SK-N-SH (cell line): ENCODE results near the gene RBM20. TPM values are rescaled to one million over a fixed set of nuclear protein-coding genes. Genes with fewer than 3 reads are reported as not detected.

ENCODE experiments used
- CTCF ChIA-PET: fragments of 300-600, 350-600 bp; formaldehyde crosslinking; extraction: SDS; loops from one replicate; lab custom pipeline; 2021; lab: Yijun Ruan, JAX
- POLR2A ChIA-PET: fragments of 350-600 bp; sonication (Branson Sonifier 250); formaldehyde crosslinking; extraction: SDS; loops from one replicate; lab custom pipeline; 2020; ENCODE audit warnings: antibody characterized with exemption, inconsistent platforms; lab: Yijun Ruan, JAX
- DNase-seq: peaks from one replicate; pipeline ENCODE4 v3.0.0; 2012
- H2AFZ ChIP-seq: fragments of 200-600 bp; sonication (generic); 2 replicates; pipeline ENCODE4 v1.8.1; 2016; ENCODE audit warnings: antibody characterized with exemption, mild to moderate bottlenecking, low read depth
- H3F3A ChIP-seq: fragments of 200-600 bp; sonication (generic); replicated peaks from 2 replicates; pipeline ENCODE3; 2016; ENCODE audit warnings: antibody characterized with exemption, mild to moderate bottlenecking; ENCODE audit not compliant: insufficient read depth
- H3K27ac ChIP-seq, 2 experiments: fragments of 200-500 bp in 1 of 2; fragments of 200-600 bp in 1 of 2; sonication (Bioruptor generic) in 1 of 2; sonication (generic), shearing (Covaris generic) in 1 of 2; 2 replicates each; pipeline versions ENCODE4 v1.5.1 to v1.6.1; 2014 to 2016; ENCODE audit warnings: low read depth in 2 of 2, inconsistent platforms in 1 of 2, low read length in 1 of 2, mild to moderate bottlenecking in 1 of 2, mixed read lengths in 1 of 2
- H3K27me3 ChIP-seq: fragments of 200-600 bp; sonication (generic), shearing (Covaris generic); 2 replicates; pipeline ENCODE4 v1.6.1; 2016; ENCODE audit warnings: mixed run types; ENCODE audit not compliant: insufficient read depth
- H3K36me3 ChIP-seq, 2 experiments: fragments of 200-500 bp in 1 of 2; fragments of 200-600 bp in 1 of 2; sonication (Bioruptor generic) in 1 of 2; sonication (generic) in 1 of 2; replicated peaks in 1 of 2; 2 replicates each; pipeline versions ENCODE3 to v1.5.1; 2014 to 2016; ENCODE audit warnings: low read length in 1 of 2, mild to moderate bottlenecking in 1 of 2; ENCODE audit not compliant: insufficient read depth in 2 of 2, control insufficient read depth in 1 of 2
- H3K4me1 ChIP-seq, 2 experiments: fragments of 200-500 bp in 1 of 2; fragments of 200-600 bp in 1 of 2; sonication (Bioruptor generic) in 1 of 2; sonication (generic), shearing (Covaris generic) in 1 of 2; 2 replicates each; pipeline versions ENCODE4 v1.5.1 to v1.6.1; 2014 to 2016; ENCODE audit warnings: low read depth in 1 of 2, low read length in 1 of 2, mixed run types in 1 of 2; ENCODE audit not compliant: insufficient read depth in 2 of 2, control insufficient read depth in 1 of 2
- H3K4me2 ChIP-seq: fragments of 200-600 bp; sonication (generic), shearing (Covaris generic); 2 replicates; pipeline ENCODE4 v1.6.1; 2017; ENCODE audit warnings: mixed run types
- H3K4me3 ChIP-seq, 2 experiments: fragments of 200-500 bp in 1 of 2; fragments of 200-600 bp in 1 of 2; sonication (Bioruptor generic) in 1 of 2; sonication (generic), shearing (Covaris generic) in 1 of 2; 2 replicates each; pipeline versions ENCODE4 v1.5.1 to v1.8.1; 2014 to 2016; ENCODE audit warnings: low read depth in 2 of 2, inconsistent platforms in 1 of 2, low read length in 1 of 2, mild to moderate bottlenecking in 1 of 2, mixed read lengths in 1 of 2, moderate library complexity in 1 of 2
- H3K79me2 ChIP-seq: fragments of 200-600 bp; sonication (generic); 2 replicates; pipeline ENCODE4 v1.8.1; 2017; ENCODE audit warnings: mild to moderate bottlenecking; ENCODE audit not compliant: insufficient read depth
- H3K9ac ChIP-seq: fragments of 200-600 bp; sonication (generic); 2 replicates; pipeline ENCODE4 v1.6.1; 2017; ENCODE audit warnings: mixed run types
- H3K9me2 ChIP-seq: fragments of 200-600 bp; sonication (generic); 2 replicates; pipeline ENCODE4 v1.6.1; 2017; ENCODE audit warnings: mixed run types
- H3K9me3 ChIP-seq: fragments of 200-600 bp; sonication (generic); 2 replicates; pipeline ENCODE4 v1.6.1; 2017; ENCODE audit warnings: mixed run types, mild to moderate bottlenecking, moderate library complexity
- H4K20me1 ChIP-seq: fragments of 200-600 bp; sonication (generic); 2 replicates; pipeline ENCODE4 v1.6.1; 2017; ENCODE audit warnings: mild to moderate bottlenecking, mixed run types; ENCODE audit not compliant: insufficient read depth
- GATA2 ChIP-seq: sonication (generic); formaldehyde crosslinking; IDR thresholded peaks from 2 replicates; pipeline ENCODE4 v1.5.0; 2020; ENCODE audit warnings: mild to moderate bottlenecking, missing genetic modification reagents
- MEF2A ChIP-seq: IDR thresholded peaks from 2 replicates; pipeline ENCODE4 v1.4.0; 2012; ENCODE audit warnings: low read depth, borderline replicate concordance
- MXI1 ChIP-seq: IDR thresholded peaks from 2 replicates; pipeline ENCODE4 v1.6.1; 2012; ENCODE audit warnings: mild to moderate bottlenecking, low read depth, low read length, improper control_type of control experiment
- REST ChIP-seq: IDR thresholded peaks from 2 replicates; pipeline ENCODE4 v1.6.1; 2012; ENCODE audit warnings: mild to moderate bottlenecking, low read depth, low read length, moderate library complexity
- ZBTB33 ChIP-seq: IDR thresholded peaks from 2 replicates; pipeline ENCODE4 v1.4.0; 2012; ENCODE audit warnings: low read depth, borderline replicate concordance
- WGBS: methylation state at CpG from one replicate; pipeline ENCODE4 v1.1.6; 2017; ENCODE audit warnings: low lambda C conversion rate; 5-methylcytosine and 5-hydroxymethylcytosine counted together
- polyA plus RNA-seq, 3 experiments: library from polyadenylated mRNA; depleted of rRNA; stranded (reverse); fragments of >200 nt; gene quantifications; 2 replicates each; pipeline ENCODE4 v1.2.3, GENCODE V29; 2012
- TF ChIP-seq, protein P1 (sequence below): fragments of 150-350 bp; IDR thresholded peaks from 2 replicates; pipeline ENCODE4 v1.6.1; 2016; ENCODE audit warnings: mild to moderate bottlenecking, low read depth, low read length

The RBM20 gene
- polyA plus RNA-seq, 1 of the 3 experiments (the other 2 are of a cell fraction): 0.64 TPM

DNA sequence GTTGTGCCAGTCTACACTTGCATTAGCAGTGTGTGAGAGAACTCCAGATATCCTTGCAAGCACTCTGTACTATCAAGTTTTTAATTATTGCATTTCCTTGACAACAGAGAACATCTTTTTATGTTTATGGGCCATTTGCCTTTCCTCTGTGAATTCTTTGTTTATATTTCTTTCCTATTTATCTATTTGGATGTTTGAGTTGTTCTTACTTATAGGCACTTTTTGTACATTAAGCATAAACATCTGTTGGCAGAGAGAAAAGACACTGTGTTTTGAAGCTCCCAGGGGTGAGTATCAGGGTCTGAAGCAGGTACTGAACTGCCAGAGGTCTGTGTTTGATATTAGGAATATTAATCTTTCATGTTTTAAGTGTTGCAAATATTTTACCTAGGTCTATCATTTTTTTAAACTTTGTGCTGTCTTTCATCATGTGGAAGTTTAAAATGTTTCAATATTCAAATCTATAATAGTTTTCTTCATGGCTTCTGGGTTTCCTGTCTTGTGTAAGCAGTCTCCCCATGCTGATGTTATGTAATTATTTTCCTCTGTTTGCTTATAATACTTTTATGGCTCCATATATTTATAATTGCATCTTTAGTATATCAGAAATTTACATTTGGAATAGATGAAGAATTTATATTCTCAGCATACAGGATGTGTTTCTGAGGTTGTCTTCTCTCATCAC lies 209.9 kb downstream of the RBM20 start:
- ChIA-PET CTCF (interaction anchor here (0.6 kb wide), 1 partner anchor 957 kb away, joined by 3 read pairs; no protein-coding TSS in a partner anchor), POLR2A (no interaction called here)
- Histone ChIP-seq H3K27me3 (no peaks in the 10 kb centered on the region), H3K27ac (no peak overlapping the region; a peak in 1 of 4 replicates), H3F3A (no peaks in the 10 kb centered on the region), H3K9me2 (no peaks in the 10 kb centered on the region), H3K9me3 (no peaks in the 10 kb centered on the region), H3K79me2 (no peaks in the 10 kb centered on the region), H3K4me2 (no peak overlapping the region), H4K20me1 (no peaks in the 10 kb centered on the region), H3K36me3 (no peaks in the 10 kb centered on the region), H2AFZ (no peak overlapping the region)
- no peak for DNase-seq
- TF ChIP-seq MEF2A: no peak
- TF ChIP-seq ZBTB33: no peak
- no peak for TF ChIP-seq MXI1
- TF ChIP-seq, protein P1, sequence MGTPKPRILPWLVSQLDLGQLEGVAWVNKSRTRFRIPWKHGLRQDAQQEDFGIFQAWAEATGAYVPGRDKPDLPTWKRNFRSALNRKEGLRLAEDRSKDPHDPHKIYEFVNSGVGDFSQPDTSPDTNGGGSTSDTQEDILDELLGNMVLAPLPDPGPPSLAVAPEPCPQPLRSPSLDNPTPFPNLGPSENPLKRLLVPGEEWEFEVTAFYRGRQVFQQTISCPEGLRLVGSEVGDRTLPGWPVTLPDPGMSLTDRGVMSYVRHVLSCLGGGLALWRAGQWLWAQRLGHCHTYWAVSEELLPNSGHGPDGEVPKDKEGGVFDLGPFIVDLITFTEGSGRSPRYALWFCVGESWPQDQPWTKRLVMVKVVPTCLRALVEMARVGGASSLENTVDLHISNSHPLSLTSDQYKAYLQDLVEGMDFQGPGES: no peak
- TF ChIP-seq, all 33 proteins: peak for 0
- Histone ChIP-seq H3K4me1 (peaks cover 0 to 25% of the 10 kb centered on the region in 2 experiments; a peak in 2 of 4 replicates), H3K4me3 (no peak overlapping the region), H3K9ac (no peak overlapping the region)

DNA sequence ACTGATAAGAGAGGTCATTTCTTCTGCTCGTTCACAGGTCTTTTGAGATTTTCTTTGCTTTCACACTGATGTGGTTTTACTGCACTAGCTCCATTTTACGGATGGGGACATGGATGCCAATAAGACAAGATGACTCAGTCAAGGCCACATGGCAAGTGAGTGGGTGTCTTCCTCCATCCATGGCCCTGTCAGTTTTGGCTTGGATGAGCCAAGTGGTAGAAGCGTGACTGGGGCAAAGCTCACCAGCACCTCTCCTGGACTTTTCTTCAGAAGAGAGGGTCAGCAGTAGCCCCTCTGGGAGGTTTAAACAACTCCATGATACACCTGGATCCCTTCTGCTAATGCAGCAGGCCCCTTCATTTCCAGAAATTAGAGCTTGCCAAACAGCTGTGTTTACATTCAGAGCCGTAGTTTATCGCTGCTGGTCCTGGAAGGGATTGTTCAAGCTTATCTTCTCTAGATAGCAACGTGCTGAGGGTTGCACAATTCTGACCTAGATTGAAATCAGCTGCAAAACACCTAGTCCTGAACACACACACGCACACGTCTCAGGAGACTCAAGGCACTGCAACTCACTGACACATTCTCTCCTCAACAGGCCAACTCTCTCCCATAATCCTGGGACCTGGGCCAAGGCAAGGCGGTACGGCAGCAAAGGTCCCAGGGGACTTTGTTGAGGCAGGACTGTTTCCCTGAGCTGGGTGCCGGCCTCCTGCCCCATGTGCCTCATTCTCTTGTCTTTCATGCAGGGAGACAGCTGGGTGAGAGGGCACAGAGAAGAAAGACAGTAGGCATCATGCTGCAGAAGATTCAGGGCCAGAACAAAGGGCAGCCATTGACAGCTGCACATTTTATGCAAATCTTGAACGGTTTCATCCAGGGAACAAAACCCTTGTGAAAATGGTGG lies 213.4 kb downstream of the RBM20 start:
- Histone ChIP-seq H3K79me2 (no peaks in the 10 kb centered on the region), H3K9me3 (no peaks in the 10 kb centered on the region), H3K4me1 (peaks cover 0 to 36% of the 10 kb centered on the region in 2 experiments; a peak in 2 of 4 replicates), H3K4me2 (no peak overlapping the region), H3F3A (no peaks in the 10 kb centered on the region), H3K27ac (peak overlapping the region in 1 of 2 experiments; percentile 71; a peak in 1 of 4 replicates), H3K4me3 (no peak overlapping the region), H2AFZ (no peak overlapping the region), H4K20me1 (no peaks in the 10 kb centered on the region), H3K9me2 (no peaks in the 10 kb centered on the region), H3K36me3 (no peaks in the 10 kb centered on the region), H3K9ac (no peak overlapping the region), H3K27me3 (no peaks in the 10 kb centered on the region)
- peak; percentile 78 for TF ChIP-seq GATA2
- no peak for TF ChIP-seq REST
- 69% methylated on average over 9 of the region's 12 CpGs for WGBS
- POLR2A ChIA-PET: interaction anchor here (1.1 to 1.3 kb wide), 3 partner anchors 11 to 22 kb away, joined by 3 to 4 read pairs (median 4); partner anchors contain the start of gene PDCD4
- CTCF ChIA-PET: interaction anchor here (0.8 to 1.4 kb wide), 8 partner anchors 9 to 249 kb away, joined by 3 to 5 read pairs (median 3); no protein-coding TSS in a partner anchor
- DNase-seq: no peak
